T-helper 2 cell treated with Interferon-gamma antibody and Interleukin-4, amounts not matched to agents 100 ng/mL and 5 ng/mL, for 36 hours (primary cell): ENCODE data around the gene VAC14. TPM values are rescaled to one million over a fixed set of nuclear protein-coding genes. Genes with fewer than 3 reads are reported as not detected.

Experiments used
- intact Hi-C: fragments of 100-400 bp; cut with micrococcal nuclease; formaldehyde crosslinking; loops from one replicate; pipeline ENCODE4 v1.15.1; 2023
- total RNA-seq: library from RNA; stranded (reverse); gene quantifications from 2 replicates; pipeline ENCODE4 v1.2.3, GENCODE V29; 2022

VAC14 gene
- total RNA-seq, 1 donor from 2014 or later = 37.3 TPM

- intact Hi-C loops = no loop called here
Observed at GRCh38 chr16:70664325-70665112, 136.4 kb downstream of the VAC14 start.

- intact Hi-C loops = no loop called here
Observed at GRCh38 chr16:70663524-70664324, 137.2 kb downstream of the VAC14 start.

- intact Hi-C loops = no loop called here
Observed at GRCh38 chr16:70662991-70663523, 137.9 kb downstream of the VAC14 start.

- intact Hi-C loops = no loop called here
Observed at GRCh38 chr16:70661918-70662641, 138.9 kb downstream of the VAC14 start.

- intact Hi-C loops = no loop called here
Observed at GRCh38 chr16:70661534-70661917, 139.4 kb downstream of the VAC14 start.

GRCh38 chr16:70660672-70661350, 140.1 kb downstream of the VAC14 start:
- intact Hi-C loops = no loop called here

GRCh38 chr16:70659953-70660671, 140.8 kb downstream of the VAC14 start:
- intact Hi-C loops = loop anchor here (10.0 kb wide), 1 partner anchor 285 kb away; no protein-coding TSS in a partner anchor

- intact Hi-C loops = loop anchor here (10.0 kb wide), 1 partner anchor 285 kb away; no protein-coding TSS in a partner anchor
Observed at GRCh38 chr16:70659546-70659945, 141.4 kb downstream of the VAC14 start.

GRCh38 chr16:70658921-70659320, 142.0 kb downstream of the VAC14 start:
- intact Hi-C loops = loop anchor here (10.0 kb wide), 1 partner anchor 284 kb away; no protein-coding TSS in a partner anchor

GRCh38 chr16:70657956-70658355, 143.0 kb downstream of the VAC14 start:
- intact Hi-C loops = loop anchor here (10.0 kb wide), 1 partner anchor 283 kb away; no protein-coding TSS in a partner anchor

- intact Hi-C loops = loop anchor here (10.0 kb wide), 1 partner anchor 282 kb away; no protein-coding TSS in a partner anchor
Observed at GRCh38 chr16:70656712-70657263, 144.2 kb downstream of the VAC14 start.

GRCh38 chr16:70656065-70656711, 144.8 kb downstream of the VAC14 start:
- intact Hi-C loops = loop anchor here (10.0 kb wide), 1 partner anchor 281 kb away; no protein-coding TSS in a partner anchor

GRCh38 chr16:70653809-70654771, 146.9 kb downstream of the VAC14 start:
- intact Hi-C loops = loop anchor here (1.0 to 10.0 kb wide), 4 partner anchors 77 to 323 kb away; no protein-coding TSS in a partner anchor

GRCh38 chr16:70653406-70653805, 147.6 kb downstream of the VAC14 start:
- intact Hi-C loops = loop anchor here (1.0 to 10.0 kb wide), 4 partner anchors 76 to 322 kb away; no protein-coding TSS in a partner anchor

- intact Hi-C loops = loop anchor here (5.0 to 10.0 kb wide), 2 partner anchors 75 to 278 kb away; no protein-coding TSS in a partner anchor
Observed at GRCh38 chr16:70652322-70652721, 148.6 kb downstream of the VAC14 start.

GRCh38 chr16:70651524-70651923, 149.4 kb downstream of the VAC14 start:
- intact Hi-C loops = loop anchor here (5.0 to 10.0 kb wide), 2 partner anchors 74 to 277 kb away; no protein-coding TSS in a partner anchor

- intact Hi-C loops = loop anchor here (5.0 to 10.0 kb wide), 2 partner anchors 73 to 275 kb away; no protein-coding TSS in a partner anchor
Observed at GRCh38 chr16:70650216-70650615, 150.7 kb downstream of the VAC14 start.
